OCI-M1 (cell line): ENCODE data around the gene EML6.
A peak's percentile ranks its signal among the peaks of the same experiment; 100 is the strongest.

Experiments used
- DNase-seq: peaks from one replicate; lab custom pipeline; 2025; lab: John Stamatoyannopoulos, UW

Gene EML6

DNA sequence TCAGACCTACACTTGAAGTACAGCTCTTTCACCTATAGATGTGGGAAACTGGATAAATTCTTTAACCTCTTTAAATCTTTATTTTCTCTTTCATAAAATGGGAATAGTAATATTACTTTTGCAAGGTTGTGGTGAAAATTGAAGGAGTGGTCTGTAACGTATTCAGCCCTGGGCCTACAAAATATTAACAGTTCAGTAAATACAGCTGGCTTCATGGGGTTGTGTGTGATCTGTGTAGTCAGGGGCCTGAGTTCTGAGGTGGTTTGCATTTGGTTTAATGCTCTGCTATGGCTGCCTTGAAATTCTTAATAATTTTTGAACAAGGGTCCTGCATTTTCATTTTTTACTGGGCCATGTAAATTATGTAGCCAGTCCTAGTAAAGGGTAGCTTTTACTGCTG is 16.8 kb upstream of the EML6 start:
- no peak for DNase-seq

- no peak for DNase-seq
These were observed 14.7 kb upstream of the EML6 start for GRCh38 chr2:54708584-54709335.

GRCh38 chr2:54709336-54709809 is 14.1 kb upstream of the EML6 start:
- no peak for DNase-seq

GRCh38 chr2:54710216-54710615 is 13.2 kb upstream of the EML6 start:
- DNase-seq = no peak

GRCh38 chr2:54712516-54712915 is 10.9 kb upstream of the EML6 start:
- DNase-seq = no peak

- no peak for DNase-seq
These were observed 8.5 kb upstream of the EML6 start for GRCh38 chr2:54714996-54715395.

DNA sequence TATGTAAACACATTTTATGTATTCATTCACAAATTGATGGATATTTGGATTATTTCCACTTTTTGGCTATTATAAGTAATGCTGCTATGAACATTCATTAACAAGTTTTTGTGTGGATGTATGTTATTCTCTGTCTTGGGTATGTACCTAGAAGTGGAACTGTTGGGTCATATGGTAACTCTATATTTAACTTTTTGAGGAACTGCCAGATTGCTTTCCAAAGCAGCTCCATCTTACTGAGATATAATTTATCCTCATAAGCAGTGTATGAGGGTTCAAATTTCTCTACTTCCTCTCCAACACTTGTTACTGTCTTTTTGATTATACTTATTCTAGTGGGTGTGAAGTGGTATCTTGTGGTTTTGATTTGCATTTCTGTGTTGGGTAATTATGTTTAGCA is 7.1 kb upstream of the EML6 start:
- no peak for DNase-seq

DNA sequence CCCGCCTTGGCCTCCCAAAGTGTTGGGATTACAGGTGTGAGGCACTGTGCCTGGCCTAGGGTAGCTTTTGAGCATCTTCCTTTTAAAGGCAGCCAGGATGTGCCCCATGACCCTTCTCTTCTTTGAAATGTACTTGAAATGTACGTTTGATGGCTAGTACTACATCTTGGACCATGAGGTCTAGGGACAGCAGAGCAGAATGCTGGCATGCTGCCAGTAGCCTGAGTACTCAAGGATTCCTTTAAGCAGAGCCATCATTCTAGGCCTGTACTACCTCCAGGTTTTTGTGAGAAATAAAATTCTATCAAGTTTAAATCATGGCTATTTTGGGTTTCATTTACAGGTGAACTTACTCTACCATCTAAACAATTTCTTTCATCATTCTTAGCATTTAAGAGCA is 2.9 kb upstream of the EML6 start:
- DNase-seq = no peak

DNA sequence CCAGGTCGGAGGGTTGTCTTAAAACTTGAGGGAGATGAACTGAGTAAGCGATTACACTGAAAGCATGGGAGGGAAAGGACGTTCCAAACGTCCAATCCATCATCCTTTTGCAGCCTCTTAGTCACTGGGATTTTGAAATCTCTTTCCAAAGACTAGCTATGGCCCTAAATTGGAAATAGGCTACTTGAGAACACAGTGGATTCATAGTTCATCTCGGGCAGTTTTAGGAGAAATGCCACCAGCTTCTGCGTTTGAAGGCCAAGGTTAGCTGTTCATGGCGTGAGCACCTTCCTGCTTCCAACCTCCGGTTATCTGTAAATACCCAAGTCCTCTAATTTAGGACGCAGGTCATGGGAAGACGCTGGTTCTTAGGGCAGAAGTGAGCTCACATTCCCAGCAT is 821 bp upstream of the EML6 start:
- no peak for DNase-seq

GRCh38 chr2:54723996-54724559 is 616 bp downstream of the EML6 start:
- no peak for DNase-seq

- DNase-seq = no peak
These were observed 1.3 kb downstream of the EML6 start for GRCh38 chr2:54724560-54725342.

- no peak for DNase-seq
These were observed 2.1 kb downstream of the EML6 start for GRCh38 chr2:54725343-54726099.

- DNase-seq = no peak
These were observed 3.0 kb downstream of the EML6 start for GRCh38 chr2:54726431-54726830.

GRCh38 chr2:54726940-54727339 is 3.5 kb downstream of the EML6 start:
- no peak for DNase-seq

DNA sequence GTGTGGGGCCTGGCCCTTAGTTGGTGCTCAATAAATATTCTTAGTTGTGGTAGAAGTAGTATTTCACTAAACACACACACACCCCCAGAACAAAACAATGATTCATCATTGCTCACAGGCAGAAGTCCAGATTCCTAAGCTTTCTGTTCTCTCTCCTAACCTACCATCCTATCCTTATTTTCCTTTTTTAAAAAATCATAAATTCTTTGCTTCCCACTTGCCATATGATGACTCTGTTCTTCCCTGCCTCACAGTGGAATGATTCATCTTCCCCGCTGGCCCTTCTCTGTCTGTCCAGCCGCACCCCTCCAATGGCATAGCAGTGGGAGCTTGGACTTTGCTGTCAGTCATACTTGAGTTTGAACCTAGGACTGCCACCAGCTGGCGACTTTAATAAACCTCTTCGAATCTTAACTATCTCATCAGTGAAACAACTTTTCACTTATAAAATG is 5.2 kb downstream of the EML6 start:
- no peak for DNase-seq

DNA sequence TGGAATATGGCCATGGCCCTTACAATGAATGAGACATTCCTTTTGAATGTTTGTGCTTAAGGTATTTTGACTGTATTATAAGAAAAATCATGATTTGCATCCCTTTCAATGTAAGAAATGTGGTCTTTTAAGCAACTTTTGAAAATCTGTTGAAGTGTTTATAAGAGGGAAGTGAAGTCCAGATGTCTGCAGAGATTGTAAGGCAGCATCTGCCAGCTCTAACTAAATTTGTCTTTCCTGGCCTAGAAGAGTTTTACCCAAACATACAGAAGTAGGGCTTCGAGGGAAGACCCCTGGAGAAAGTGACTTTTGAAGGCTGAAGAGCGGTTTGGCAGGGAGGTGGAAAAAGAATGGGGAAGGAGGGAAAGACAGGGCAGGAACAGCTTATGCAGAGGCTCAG is 12.2 kb downstream of the EML6 start:
- no peak for DNase-seq

DNA sequence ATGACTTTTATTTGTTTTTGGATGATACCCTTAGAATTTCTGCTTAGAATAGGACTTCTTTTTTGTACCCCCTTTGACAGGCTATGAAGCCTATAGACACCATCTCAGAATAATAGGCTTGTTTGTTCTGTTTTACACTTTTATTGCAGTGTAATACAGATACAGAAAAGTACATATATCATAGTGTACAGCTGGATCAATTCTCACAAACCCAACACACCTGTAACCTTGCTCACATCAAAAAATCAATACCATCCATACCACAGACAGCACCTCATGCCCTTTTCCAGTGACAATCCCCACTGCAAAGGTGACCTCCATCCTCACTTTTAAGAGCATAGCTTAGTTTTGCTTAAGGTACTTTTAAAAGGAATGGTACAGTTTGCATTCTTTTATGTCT is 14.8 kb downstream of the EML6 start:
- no peak for DNase-seq

DNA sequence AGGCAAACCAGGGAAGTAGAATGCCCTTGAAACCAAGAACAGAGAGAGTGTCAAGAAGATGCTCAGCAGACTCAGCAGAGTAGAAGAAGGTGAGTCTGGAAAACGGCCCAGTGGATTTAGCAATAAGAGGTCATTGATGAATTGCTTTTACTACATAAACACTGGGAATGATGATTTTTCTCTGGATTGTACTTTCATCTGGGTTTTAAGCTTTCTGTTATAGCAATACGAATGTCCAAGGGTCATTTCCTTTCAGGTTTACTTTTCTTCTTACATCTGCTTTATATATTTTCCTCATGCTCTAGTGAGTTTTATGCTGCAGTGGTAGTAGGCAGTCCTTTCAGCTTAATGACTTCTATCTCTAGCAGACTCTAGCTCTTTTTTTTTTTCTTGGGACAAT is 16.9 kb downstream of the EML6 start:
- no peak for DNase-seq

DNA sequence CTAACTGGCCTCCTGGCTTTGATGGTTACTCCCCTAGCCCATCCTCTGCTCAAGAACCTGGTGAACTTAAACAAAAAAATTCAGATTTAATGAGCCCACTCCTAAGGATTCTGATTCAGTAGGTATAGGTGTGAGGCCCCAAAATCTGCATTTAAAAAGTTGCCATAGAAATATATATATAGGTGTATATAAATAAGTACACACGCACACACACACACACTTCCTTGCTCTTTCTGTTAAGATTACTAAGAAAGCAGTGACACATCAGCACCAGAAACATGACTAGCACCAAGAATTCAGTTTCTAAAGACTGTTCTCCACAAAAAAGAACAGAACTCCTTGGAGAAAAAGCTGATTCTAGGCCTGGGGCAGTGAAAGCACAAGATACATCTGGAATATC is 17.8 kb downstream of the EML6 start:
- no peak for DNase-seq

GRCh38 chr2:54750040-54750439 is 26.6 kb downstream of the EML6 start:
- DNase-seq = no peak

- DNase-seq = no peak
These were observed 29.0 kb downstream of the EML6 start for GRCh38 chr2:54752439-54752838.

DNA sequence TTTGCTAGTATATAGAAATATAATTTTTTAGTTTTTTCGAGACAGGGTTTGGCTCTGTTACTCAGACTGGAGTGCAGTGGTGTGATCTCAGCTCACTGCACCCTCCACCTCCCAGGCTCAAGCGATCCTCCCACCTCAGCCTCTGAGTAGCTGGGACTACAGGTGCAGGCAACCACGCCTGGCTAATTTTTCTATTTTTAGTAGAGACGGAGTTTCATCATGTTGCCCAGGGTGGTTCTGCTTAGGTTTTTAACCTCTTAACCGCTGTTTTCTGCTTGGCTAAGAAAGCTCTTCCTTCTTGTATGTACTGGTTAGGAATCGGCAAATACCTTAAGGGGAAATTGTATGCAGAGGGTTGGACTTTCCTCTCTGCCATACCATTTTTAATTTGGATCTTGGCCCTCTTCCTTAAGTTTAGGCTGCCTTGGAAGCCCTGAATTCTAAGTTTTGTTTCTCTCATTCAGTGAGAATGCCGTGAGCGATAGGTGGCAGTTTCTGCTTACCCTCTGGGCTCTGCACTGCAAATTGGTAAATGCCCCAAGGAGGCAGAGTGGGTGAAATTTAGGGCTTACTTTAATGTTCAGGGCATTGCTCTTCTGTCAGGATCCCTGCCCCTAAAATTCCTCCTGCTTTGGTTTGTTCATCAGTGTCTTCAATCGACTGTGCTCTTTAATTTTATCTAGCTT is 32.3 kb downstream of the EML6 start:
- peak; percentile 19 for DNase-seq
